ENCODE measurements around the gene GOLGA6L22.
"Not testable (repeated sequence)": the region's sequence is repeated elsewhere in the genome, so short reads cannot be mapped to it uniquely, and the experiment has no call there.

GRCh38 chr15:22431687-22432086, 27.0 kb upstream of the GOLGA6L22 start:
- TF ChIP-seq CTCF (IDR thresholded peaks at IDR 0.05); POLR2AphosphoS5 (IDR thresholded peaks at IDR 0.05); POLR2A (IDR thresholded peaks at IDR 0.05; ENCODE audit: low read depth); EP300 (IDR thresholded peaks at IDR 0.05): not testable (repeated sequence)

Measured in esophagus muscularis mucosa (tissue), 4 donors.